ENCODE results near the gene CD7. TPM values are rescaled to one million over a fixed set of nuclear protein-coding genes. Genes with fewer than 3 reads are reported as not detected.

The CD7 gene
- total and polyA plus RNA-seq, 9 of the 15 experiments (the other 6 are each of a cell fraction or from before 2014, with no cell fraction given), result 0.21 to 0.35 TPM; not detected in 7

DNA sequence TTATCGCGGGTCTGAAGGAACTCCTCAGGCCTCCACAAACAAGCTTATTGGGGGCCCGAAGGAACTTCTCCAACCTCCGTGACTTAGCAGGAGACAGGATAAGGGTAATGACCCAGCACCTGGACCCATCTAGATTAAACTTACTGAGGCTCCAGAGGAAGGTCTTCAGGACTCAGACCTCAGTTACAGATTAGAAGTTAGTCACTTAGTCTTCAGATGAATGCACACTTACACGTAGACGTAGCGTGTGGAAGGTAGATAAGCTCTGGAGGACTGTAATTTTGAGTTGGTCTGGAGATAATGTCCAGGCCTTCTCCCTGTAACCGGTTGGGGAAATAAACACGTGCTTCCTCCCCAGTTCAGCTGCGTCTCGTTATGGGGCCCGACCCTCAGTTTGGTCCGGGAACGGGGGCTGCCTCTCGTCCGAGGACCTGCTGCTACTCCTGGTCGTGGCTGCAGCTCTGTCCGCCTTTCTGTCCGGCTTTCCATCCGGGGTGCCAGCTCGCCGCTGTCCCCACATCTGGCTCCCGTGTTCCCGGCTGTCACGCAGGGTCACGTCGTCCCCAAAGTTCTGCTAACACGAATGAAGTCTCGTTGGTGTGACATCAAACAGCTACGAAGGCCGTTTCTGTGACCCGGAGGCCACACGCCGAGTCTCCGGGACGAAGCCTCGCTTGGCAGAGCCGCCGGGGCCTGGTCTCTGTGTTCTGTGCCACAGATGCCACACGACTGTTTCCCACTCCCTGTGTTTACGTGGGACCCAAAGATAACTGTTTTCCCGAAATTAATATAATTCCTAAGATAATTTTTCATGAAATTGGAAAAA is 28.0 kb upstream of the CD7 start (continued):
- TF ChIP-seq, protein P1, sequence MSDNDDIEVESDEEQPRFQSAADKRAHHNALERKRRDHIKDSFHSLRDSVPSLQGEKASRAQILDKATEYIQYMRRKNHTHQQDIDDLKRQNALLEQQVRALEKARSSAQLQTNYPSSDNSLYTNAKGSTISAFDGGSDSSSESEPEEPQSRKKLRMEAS (CRISPR knock-in tag; IDR thresholded peaks at IDR 0.05), result peak; percentile 96
- TF ChIP-seq ZNF143 (CRISPR knock-in tag; IDR thresholded peaks at IDR 0.05) (no peak), DACH1 (IDR thresholded peaks at IDR 0.05; ENCODE audit: partially characterized antibody) (peak; percentile 73), NELFE (IDR thresholded peaks at IDR 0.05; ENCODE audit: insufficient read depth, insufficient read length) (no peak)
- TF ChIP-seq, protein P2, sequence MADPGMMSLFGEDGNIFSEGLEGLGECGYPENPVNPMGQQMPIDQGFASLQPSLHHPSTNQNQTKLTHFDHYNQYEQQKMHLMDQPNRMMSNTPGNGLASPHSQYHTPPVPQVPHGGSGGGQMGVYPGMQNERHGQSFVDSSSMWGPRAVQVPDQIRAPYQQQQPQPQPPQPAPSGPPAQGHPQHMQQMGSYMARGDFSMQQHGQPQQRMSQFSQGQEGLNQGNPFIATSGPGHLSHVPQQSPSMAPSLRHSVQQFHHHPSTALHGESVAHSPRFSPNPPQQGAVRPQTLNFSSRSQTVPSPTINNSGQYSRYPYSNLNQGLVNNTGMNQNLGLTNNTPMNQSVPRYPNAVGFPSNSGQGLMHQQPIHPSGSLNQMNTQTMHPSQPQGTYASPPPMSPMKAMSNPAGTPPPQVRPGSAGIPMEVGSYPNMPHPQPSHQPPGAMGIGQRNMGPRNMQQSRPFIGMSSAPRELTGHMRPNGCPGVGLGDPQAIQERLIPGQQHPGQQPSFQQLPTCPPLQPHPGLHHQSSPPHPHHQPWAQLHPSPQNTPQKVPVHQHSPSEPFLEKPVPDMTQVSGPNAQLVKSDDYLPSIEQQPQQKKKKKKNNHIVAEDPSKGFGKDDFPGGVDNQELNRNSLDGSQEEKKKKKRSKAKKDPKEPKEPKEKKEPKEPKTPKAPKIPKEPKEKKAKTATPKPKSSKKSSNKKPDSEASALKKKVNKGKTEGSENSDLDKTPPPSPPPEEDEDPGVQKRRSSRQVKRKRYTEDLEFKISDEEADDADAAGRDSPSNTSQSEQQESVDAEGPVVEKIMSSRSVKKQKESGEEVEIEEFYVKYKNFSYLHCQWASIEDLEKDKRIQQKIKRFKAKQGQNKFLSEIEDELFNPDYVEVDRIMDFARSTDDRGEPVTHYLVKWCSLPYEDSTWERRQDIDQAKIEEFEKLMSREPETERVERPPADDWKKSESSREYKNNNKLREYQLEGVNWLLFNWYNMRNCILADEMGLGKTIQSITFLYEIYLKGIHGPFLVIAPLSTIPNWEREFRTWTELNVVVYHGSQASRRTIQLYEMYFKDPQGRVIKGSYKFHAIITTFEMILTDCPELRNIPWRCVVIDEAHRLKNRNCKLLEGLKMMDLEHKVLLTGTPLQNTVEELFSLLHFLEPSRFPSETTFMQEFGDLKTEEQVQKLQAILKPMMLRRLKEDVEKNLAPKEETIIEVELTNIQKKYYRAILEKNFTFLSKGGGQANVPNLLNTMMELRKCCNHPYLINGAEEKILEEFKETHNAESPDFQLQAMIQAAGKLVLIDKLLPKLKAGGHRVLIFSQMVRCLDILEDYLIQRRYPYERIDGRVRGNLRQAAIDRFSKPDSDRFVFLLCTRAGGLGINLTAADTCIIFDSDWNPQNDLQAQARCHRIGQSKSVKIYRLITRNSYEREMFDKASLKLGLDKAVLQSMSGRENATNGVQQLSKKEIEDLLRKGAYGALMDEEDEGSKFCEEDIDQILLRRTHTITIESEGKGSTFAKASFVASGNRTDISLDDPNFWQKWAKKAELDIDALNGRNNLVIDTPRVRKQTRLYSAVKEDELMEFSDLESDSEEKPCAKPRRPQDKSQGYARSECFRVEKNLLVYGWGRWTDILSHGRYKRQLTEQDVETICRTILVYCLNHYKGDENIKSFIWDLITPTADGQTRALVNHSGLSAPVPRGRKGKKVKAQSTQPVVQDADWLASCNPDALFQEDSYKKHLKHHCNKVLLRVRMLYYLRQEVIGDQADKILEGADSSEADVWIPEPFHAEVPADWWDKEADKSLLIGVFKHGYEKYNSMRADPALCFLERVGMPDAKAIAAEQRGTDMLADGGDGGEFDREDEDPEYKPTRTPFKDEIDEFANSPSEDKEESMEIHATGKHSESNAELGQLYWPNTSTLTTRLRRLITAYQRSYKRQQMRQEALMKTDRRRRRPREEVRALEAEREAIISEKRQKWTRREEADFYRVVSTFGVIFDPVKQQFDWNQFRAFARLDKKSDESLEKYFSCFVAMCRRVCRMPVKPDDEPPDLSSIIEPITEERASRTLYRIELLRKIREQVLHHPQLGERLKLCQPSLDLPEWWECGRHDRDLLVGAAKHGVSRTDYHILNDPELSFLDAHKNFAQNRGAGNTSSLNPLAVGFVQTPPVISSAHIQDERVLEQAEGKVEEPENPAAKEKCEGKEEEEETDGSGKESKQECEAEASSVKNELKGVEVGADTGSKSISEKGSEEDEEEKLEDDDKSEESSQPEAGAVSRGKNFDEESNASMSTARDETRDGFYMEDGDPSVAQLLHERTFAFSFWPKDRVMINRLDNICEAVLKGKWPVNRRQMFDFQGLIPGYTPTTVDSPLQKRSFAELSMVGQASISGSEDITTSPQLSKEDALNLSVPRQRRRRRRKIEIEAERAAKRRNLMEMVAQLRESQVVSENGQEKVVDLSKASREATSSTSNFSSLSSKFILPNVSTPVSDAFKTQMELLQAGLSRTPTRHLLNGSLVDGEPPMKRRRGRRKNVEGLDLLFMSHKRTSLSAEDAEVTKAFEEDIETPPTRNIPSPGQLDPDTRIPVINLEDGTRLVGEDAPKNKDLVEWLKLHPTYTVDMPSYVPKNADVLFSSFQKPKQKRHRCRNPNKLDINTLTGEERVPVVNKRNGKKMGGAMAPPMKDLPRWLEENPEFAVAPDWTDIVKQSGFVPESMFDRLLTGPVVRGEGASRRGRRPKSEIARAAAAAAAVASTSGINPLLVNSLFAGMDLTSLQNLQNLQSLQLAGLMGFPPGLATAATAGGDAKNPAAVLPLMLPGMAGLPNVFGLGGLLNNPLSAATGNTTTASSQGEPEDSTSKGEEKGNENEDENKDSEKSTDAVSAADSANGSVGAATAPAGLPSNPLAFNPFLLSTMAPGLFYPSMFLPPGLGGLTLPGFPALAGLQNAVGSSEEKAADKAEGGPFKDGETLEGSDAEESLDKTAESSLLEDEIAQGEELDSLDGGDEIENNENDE (IDR thresholded peaks at IDR 0.05; ENCODE audit: low read depth, low read length), result no peak

All from K562 (cell line).